Mesenchymal stem cell (in vitro differentiated cells and primary cell): ENCODE results near the gene EID3.
"Not testable (repeated sequence)": the region's sequence is repeated elsewhere in the genome, so short reads cannot be mapped to it uniquely, and the experiment has no call there.

Source experiments
- DNase-seq: peaks from one replicate; pipeline ENCODE4 v3.0.0-alpha.2; 2013
- H2AFZ ChIP-seq: one replicate; pipeline ENCODE4 v1.6.1; 2013; ENCODE audit warnings: low read depth, mild to moderate bottlenecking, control low read depth, inconsistent platforms, low read length, moderate library complexity
- H2AK5ac ChIP-seq: 2 replicates; pipeline ENCODE4 v1.6.1; 2013; ENCODE audit warnings: low read length, moderate library complexity, mild to moderate bottlenecking, inconsistent platforms; ENCODE audit not compliant: severe bottlenecking
- H2BK120ac ChIP-seq: one replicate; pipeline ENCODE4 v1.6.1; 2013; ENCODE audit warnings: low read depth, mild to moderate bottlenecking, inconsistent platforms, low read length, moderate library complexity
- H2BK12ac ChIP-seq, 2 experiments: one replicate each; pipeline ENCODE4 v1.6.1; 2013; ENCODE audit warnings: inconsistent platforms in 2 of 2, low read length in 2 of 2, mild to moderate bottlenecking in 2 of 2, moderate library complexity in 2 of 2, control low read depth in 1 of 2
- H2BK15ac ChIP-seq: one replicate; pipeline ENCODE4 v1.6.1; 2013; ENCODE audit warnings: mild to moderate bottlenecking, low read depth, inconsistent platforms; ENCODE audit not compliant: poor library complexity, severe bottlenecking
- H2BK5ac ChIP-seq: 2 replicates; pipeline ENCODE4 v1.6.1; 2013; ENCODE audit warnings: low read depth, mild to moderate bottlenecking, low read length, control low read depth, inconsistent platforms; ENCODE audit not compliant: poor library complexity, severe bottlenecking
- H3K14ac ChIP-seq, 2 experiments: one replicate each; pipeline ENCODE4 v1.6.1; 2013; ENCODE audit warnings: inconsistent platforms in 2 of 2, low read length in 2 of 2, control low read depth in 1 of 2, mild to moderate bottlenecking in 1 of 2, moderate library complexity in 1 of 2
- H3K18ac ChIP-seq, 2 experiments: one replicate each; pipeline ENCODE4 v1.6.1; 2013; ENCODE audit warnings: inconsistent platforms in 2 of 2, low read length in 2 of 2, control low read depth in 1 of 2, low read depth in 1 of 2, mild to moderate bottlenecking in 1 of 2
- H3K23ac ChIP-seq, 2 experiments: one replicate each; pipeline ENCODE4 v1.6.1; 2013; ENCODE audit warnings: inconsistent platforms in 2 of 2, low read length in 2 of 2, mild to moderate bottlenecking in 2 of 2, moderate library complexity in 2 of 2, control low read depth in 1 of 2
- H3K27ac ChIP-seq: 2 replicates; pipeline ENCODE4 v1.5.1; 2013; ENCODE audit warnings: mild to moderate bottlenecking, moderate library complexity, low read length, control low read depth, inconsistent platforms; ENCODE audit not compliant: poor library complexity, severe bottlenecking
- H3K27me3 ChIP-seq, 2 experiments: 2 replicates each; pipeline versions ENCODE4 v1.6.1 to v1.7.0; 2013; ENCODE audit warnings: low read length in 2 of 2, mild to moderate bottlenecking in 2 of 2, moderate library complexity in 2 of 2, control low read depth in 1 of 2, inconsistent platforms in 1 of 2; ENCODE audit not compliant: control insufficient read depth in 1 of 2, insufficient read depth in 1 of 2
- H3K36me3 ChIP-seq, 2 experiments: 2 replicates each; pipeline versions ENCODE4 v1.6.1 to v1.7.0; 2013; ENCODE audit warnings: low read length in 2 of 2, control low read depth in 1 of 2, inconsistent platforms in 1 of 2, low read depth in 1 of 2, mild to moderate bottlenecking in 1 of 2; ENCODE audit not compliant: insufficient read depth in 2 of 2, control insufficient read depth in 1 of 2
- H3K4ac ChIP-seq, 2 experiments: one replicate each; pipeline ENCODE4 v1.6.1; 2013; ENCODE audit warnings: inconsistent platforms in 2 of 2, low read length in 2 of 2, mild to moderate bottlenecking in 2 of 2, moderate library complexity in 2 of 2, control low read depth in 1 of 2, low read depth in 1 of 2
- H3K4me1 ChIP-seq: 2 replicates; pipeline ENCODE4 v1.6.1; 2013; ENCODE audit warnings: low read depth, low read length, control low read depth; ENCODE audit not compliant: control insufficient read depth, insufficient read depth
- H3K4me2 ChIP-seq: 2 replicates; pipeline ENCODE4 v1.6.1; 2013; ENCODE audit warnings: low read length, mild to moderate bottlenecking, inconsistent platforms; ENCODE audit not compliant: poor library complexity, severe bottlenecking
- H3K4me3 ChIP-seq, 2 experiments: 2 replicates each; pipeline versions ENCODE4 v1.5.1 to v1.7.0; 2013; ENCODE audit warnings: low read length in 2 of 2, mild to moderate bottlenecking in 2 of 2, control low read depth in 1 of 2, low read depth in 1 of 2; ENCODE audit not compliant: insufficient read depth in 1 of 2
- H3K79me1 ChIP-seq: replicated peaks from 2 replicates; pipeline ENCODE4 v1.6.1; 2013; ENCODE audit warnings: mild to moderate bottlenecking, control low read depth, low read length, inconsistent platforms; ENCODE audit not compliant: poor library complexity, severe bottlenecking
- H3K9ac ChIP-seq: 2 replicates; pipeline ENCODE4 v1.7.0; 2013; ENCODE audit warnings: mild to moderate bottlenecking, low read length, moderate library complexity
- H3K9me3 ChIP-seq: 2 replicates; pipeline ENCODE4 v1.7.0; 2013; ENCODE audit warnings: mild to moderate bottlenecking, low read length; ENCODE audit not compliant: control insufficient read depth
- H4K8ac ChIP-seq: one replicate; pipeline ENCODE4 v1.6.1; 2013; ENCODE audit warnings: inconsistent platforms, mild to moderate bottlenecking, low read length, moderate library complexity
- H4K91ac ChIP-seq: one replicate; pipeline ENCODE4 v1.6.1; 2013; ENCODE audit warnings: mild to moderate bottlenecking, low read length, inconsistent platforms
- WGBS: methylation state at CpG from one replicate; pipeline ENCODE4 v1.1.7; 2013; ENCODE audit warnings: mixed read lengths; 5-methylcytosine and 5-hydroxymethylcytosine counted together

Gene EID3

DNA sequence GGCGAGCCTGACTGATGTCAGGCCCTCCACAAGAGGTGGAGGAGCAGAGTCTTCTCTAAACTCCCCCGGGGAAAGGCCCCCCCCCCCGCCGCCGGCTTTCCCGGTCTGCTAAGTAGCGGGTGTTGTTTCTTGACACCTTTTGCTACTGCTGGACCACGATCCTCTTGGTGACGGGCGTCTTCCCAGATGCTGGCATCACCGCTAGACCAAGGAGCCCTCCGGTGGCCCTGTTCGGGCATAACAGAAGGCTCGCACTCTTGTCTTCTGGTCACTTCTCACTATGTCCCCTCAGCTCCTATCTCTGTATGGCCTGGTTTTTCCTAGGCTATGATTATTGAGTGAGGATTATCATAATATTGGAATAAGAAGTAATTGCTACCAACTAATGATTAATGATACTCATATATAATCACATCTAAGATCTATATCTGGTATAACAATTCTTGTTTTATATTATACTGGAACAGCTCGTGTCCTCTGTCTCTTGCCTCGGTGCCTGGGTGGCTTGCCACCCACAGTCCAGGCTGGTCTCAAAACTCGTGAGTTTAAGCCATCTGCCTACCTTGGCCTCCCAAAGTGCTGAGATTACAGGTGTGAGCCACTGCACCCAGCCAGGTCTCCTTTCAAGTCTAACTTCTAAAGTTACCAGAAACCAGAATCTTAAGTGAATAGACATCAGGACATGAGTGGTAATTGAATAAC, 9.2 kb upstream of the EID3 start:
- H3K23ac ChIP-seq, H3K27me3 ChIP-seq, H3K14ac ChIP-seq, H3K9me3 ChIP-seq, H2BK120ac ChIP-seq, H3K4me2 ChIP-seq, H3K79me1 ChIP-seq, H2AK5ac ChIP-seq, H2BK5ac ChIP-seq, H3K4ac ChIP-seq, H2AFZ ChIP-seq, H3K4me3 ChIP-seq, H3K27ac ChIP-seq, H3K4me1 ChIP-seq, H2BK12ac ChIP-seq, H3K18ac ChIP-seq, H4K8ac ChIP-seq, H4K91ac ChIP-seq, H2BK15ac ChIP-seq: not testable (repeated sequence)
- Histone ChIP-seq H3K36me3 (peaks cover 19 to 80% of the 10 kb centered on the region in 2 experiments), H3K9ac (peak overlapping the region; percentile 37)
- DNase-seq, result peak; percentile 76
- WGBS, result 62% methylated on average over 7 of the region's 17 CpGs

DNA sequence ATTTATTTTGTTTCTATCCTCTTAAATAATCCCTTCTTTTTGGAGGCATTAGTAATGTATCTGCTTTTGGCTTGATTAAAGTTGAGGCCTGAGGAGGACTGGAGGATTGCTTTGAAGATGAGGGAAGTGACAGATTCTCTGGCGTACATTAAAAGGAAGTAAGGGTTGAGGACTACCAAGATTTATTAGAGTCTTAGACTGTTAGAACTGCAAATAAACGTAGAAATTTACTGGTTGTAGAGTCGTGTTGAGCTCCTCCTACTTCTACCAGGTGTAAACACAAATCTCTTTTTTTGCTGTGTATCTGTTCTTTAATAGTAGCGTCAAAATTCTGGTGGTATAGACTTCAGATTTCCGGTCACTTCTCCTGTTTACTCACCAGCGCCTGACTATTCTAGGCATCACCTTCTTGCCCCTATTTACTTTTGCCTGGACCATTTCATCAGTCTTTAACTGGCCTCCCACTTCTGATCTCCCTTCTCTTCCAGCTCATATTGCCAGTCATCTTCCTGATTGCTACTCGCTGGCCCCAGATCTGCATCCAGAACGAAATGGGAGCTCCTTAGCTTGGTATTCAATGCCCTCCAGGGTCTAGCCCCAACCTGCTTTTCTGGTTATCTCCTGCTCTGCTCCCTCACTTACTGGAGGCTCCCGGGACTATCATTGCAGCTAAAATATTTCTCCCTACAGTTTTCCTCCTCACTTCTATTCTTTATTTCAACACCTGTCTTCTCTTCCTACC, 8.4 kb upstream of the EID3 start:
- no peaks in the 10 kb centered on the region for H3K27me3 ChIP-seq
- no peaks in the 10 kb centered on the region for H3K9me3 ChIP-seq
- H3K9ac ChIP-seq, result peak overlapping the region; percentile 37
- H3K4ac ChIP-seq, result no peak overlapping the region
- H3K27ac ChIP-seq, result no peak overlapping the region
- no peak overlapping the region for H4K8ac ChIP-seq
- 83% methylated on average over 9 of the region's 9 CpGs for WGBS
- H2AFZ ChIP-seq, result no peak overlapping the region
- H3K14ac ChIP-seq, result no peak overlapping the region
- no peak overlapping the region for H2BK12ac ChIP-seq
- H3K23ac ChIP-seq, result no peak overlapping the region
- H3K4me3 ChIP-seq, result no peak overlapping the region
- peaks cover 19 to 81% of the 10 kb centered on the region in 2 experiments for H3K36me3 ChIP-seq
- H3K18ac ChIP-seq, result no peak overlapping the region
- H2AK5ac ChIP-seq, result no peak overlapping the region
- peaks cover 3% of the 10 kb centered on the region for H3K4me1 ChIP-seq
- DNase-seq, result no peak
- H3K79me1 ChIP-seq, result peaks cover 4% of the 10 kb centered on the region
- H2BK15ac ChIP-seq, result no peak overlapping the region
- no peak overlapping the region for H3K4me2 ChIP-seq
- no peak overlapping the region for H4K91ac ChIP-seq
- no peak overlapping the region for H2BK5ac ChIP-seq
- no peak overlapping the region for H2BK120ac ChIP-seq

DNA sequence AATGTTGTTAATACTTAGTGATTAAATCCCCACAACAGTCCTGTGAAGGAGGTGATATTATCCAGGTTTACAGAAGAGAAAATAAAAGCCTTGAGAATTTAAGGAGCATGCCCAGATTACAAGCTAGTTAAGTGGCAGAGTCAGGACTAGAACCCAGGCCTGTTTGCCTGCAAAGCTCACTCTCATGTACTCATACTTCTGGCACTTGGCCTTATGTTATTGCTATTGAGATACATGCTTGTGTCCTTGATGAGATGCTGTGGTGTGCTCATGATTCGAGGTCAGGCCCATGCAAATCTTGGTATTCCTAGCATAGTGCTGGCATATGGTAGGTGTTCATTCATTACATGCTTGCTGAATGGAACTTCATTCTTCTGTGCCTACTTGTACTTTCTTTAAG, 7.6 kb upstream of the EID3 start:
- Histone ChIP-seq H2AFZ (no peak overlapping the region), H3K23ac (no peak overlapping the region), H3K9me3 (no peaks in the 10 kb centered on the region), H3K4me1 (peaks cover 4% of the 10 kb centered on the region), H2AK5ac (no peak overlapping the region), H3K18ac (no peak overlapping the region), H3K27ac (no peak overlapping the region), H3K79me1 (peaks cover 4% of the 10 kb centered on the region), H2BK15ac (no peak overlapping the region), H3K9ac (peak overlapping the region; percentile 37), H4K8ac (no peak overlapping the region), H3K14ac (no peak overlapping the region), H2BK120ac (no peak overlapping the region), H2BK5ac (no peak overlapping the region), H3K36me3 (peaks cover 16 to 86% of the 10 kb centered on the region in 2 experiments), H3K4me3 (no peak overlapping the region), H3K4me2 (no peak overlapping the region), H4K91ac (no peak overlapping the region), H2BK12ac (no peak overlapping the region), H3K27me3 (no peaks in the 10 kb centered on the region), H3K4ac (no peak overlapping the region)
- DNase-seq, result no peak
- WGBS, result 91% methylated on average over 1 of the region's 1 CpG

DNA sequence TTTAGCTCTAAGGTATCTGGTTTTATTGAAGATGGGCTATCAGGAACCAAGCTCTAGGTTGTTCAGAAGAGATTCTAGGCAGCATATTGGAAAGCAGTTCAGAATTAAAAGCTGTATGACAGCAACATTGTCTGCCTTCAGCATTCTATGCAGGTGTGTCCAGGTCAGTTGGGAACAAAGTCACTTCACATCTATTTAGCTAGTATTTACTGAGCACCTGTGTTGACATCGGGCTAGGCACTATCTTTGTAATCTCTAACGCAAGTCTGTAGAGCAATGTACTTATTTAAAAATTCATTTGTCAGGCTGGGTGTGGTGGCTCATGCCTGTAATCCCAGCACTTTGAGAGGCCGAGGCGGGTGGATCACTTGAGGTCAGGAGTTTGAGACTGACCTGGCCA, 6.8 kb upstream of the EID3 start:
- H3K14ac ChIP-seq, result no peak overlapping the region
- WGBS, result 92% methylated on average over 4 of the region's 4 CpGs
- H3K79me1 ChIP-seq, result peaks cover 4% of the 10 kb centered on the region
- no peak overlapping the region for H2AFZ ChIP-seq
- no peak overlapping the region for H4K91ac ChIP-seq
- peaks cover 13 to 88% of the 10 kb centered on the region in 2 experiments for H3K36me3 ChIP-seq
- H3K23ac ChIP-seq, result no peak overlapping the region
- no peak overlapping the region for H2BK120ac ChIP-seq
- no peak overlapping the region for H3K4ac ChIP-seq
- H3K9ac ChIP-seq, result peak overlapping the region; percentile 0
- no peak overlapping the region for H3K4me2 ChIP-seq
- H2BK12ac ChIP-seq, result no peak overlapping the region
- no peaks in the 10 kb centered on the region for H3K9me3 ChIP-seq
- no peaks in the 10 kb centered on the region for H3K27me3 ChIP-seq
- H3K4me1 ChIP-seq, result peaks cover 4% of the 10 kb centered on the region
- no peak overlapping the region for H3K27ac ChIP-seq
- no peak overlapping the region for H2AK5ac ChIP-seq
- DNase-seq, result no peak
- H2BK5ac ChIP-seq, result no peak overlapping the region
- H3K18ac ChIP-seq, result no peak overlapping the region
- no peak overlapping the region for H3K4me3 ChIP-seq
- H2BK15ac ChIP-seq, result no peak overlapping the region
- H4K8ac ChIP-seq, result no peak overlapping the region
